HG03575 (cell line): ENCODE measurements around the gene SLC2A4.
"Not testable (repeated sequence)": the region's sequence is repeated elsewhere in the genome, so short reads cannot be mapped to it uniquely, and the experiment has no call there.

Experiments used
- ATAC-seq: cut with Tn5 transposase; IDR thresholded peaks from one replicate; pipeline ENCODE4 v1.9.1; 2021; ENCODE audit not compliant: unreplicated experiment, insufficient number of reproducible peaks, low FRiP score; ENCODE audit errors: extremely low read depth

SLC2A4 gene

DNA sequence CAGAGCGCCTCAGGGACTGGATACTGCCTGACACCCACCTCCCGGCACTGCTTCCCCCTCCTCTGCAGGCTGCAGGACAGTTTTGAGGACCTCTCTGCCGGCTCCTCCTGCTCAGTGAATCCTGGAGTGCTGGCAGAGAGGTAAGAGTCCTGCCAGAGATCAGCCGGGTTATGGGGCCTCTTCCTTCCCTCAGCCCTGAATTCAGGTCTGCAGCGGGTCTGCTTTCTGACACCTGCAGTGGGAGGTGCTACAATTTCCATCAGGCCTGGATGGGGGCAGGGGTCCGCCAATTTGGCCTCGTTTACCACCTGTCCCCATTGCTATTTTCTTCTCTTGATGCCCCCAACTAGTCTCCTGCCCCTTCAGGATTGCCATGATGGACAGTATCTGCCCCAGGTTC is 50.6 kb downstream of the SLC2A4 start:
- ATAC-seq: no peak

DNA sequence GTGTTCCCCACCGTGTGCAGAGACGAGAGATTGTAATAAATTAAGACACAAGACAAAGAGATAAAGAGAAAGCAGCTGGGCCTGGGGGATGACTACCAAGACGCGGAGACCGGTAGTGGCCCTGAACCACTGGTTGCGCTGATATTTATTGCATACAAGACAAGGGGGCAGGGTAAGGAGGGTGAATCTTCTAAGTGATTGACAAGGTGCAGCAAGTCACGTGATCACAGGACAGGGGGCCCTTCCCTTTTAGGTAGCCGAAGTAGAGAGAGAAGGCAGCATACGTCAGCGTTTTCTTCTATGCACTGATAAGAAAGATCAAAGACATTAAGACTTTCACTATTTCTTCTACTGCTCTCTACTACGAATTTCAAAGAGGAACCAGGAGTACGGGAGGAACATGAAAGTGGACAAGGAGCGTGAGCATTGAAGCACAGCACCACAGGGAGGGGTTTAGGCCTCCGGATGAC is 51.1 kb downstream of the SLC2A4 start:
- not testable (repeated sequence) for ATAC-seq

DNA sequence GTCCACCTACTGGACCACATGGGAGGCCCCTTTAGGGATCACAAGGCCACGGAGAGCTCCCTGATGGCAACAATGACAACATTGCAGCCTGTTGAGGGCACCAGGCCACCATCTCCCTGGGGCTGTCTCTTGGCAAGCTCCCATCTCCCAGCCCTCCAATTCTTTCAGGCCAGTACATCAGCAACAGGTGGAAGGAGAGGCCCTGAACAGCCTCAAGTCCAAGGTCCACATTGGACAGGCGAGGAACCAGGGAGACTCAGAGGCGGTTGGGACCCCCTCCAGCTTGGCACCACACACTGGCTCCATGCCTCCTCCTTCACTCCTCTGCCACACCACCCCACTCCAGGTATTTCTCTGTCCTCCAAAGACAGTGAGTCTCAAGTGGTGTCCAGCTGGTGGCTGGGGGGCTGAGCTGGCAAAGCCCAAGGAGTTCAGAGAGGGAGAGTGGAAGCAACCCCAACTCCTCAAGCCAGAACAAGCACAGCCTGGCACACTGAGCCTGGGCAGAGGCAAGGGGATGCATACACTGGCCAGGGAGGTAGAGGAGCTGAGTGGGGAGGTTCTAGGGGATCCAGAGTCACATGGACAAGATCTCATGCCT is 53.5 kb downstream of the SLC2A4 start:
- no peak for ATAC-seq

DNA sequence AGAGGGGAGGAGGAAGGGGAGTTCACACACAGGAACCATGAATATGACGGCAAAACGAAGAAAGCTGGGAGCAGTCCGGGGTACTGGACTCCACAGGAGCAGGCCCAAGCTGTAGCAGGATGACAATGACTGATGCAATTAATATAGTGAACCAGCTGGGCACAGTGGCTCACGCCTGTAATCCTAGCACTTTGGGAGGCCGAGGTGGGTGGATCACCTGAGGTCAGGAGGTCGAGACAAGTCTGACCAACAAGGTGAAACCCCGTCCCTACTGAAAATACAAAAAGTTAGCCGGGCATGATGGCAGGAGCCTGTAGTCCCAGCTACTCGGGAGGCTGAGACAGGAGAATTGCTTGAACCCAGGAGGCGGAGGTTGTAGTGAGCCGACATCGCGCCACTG is 54.2 kb downstream of the SLC2A4 start:
- ATAC-seq: not testable (repeated sequence)

DNA sequence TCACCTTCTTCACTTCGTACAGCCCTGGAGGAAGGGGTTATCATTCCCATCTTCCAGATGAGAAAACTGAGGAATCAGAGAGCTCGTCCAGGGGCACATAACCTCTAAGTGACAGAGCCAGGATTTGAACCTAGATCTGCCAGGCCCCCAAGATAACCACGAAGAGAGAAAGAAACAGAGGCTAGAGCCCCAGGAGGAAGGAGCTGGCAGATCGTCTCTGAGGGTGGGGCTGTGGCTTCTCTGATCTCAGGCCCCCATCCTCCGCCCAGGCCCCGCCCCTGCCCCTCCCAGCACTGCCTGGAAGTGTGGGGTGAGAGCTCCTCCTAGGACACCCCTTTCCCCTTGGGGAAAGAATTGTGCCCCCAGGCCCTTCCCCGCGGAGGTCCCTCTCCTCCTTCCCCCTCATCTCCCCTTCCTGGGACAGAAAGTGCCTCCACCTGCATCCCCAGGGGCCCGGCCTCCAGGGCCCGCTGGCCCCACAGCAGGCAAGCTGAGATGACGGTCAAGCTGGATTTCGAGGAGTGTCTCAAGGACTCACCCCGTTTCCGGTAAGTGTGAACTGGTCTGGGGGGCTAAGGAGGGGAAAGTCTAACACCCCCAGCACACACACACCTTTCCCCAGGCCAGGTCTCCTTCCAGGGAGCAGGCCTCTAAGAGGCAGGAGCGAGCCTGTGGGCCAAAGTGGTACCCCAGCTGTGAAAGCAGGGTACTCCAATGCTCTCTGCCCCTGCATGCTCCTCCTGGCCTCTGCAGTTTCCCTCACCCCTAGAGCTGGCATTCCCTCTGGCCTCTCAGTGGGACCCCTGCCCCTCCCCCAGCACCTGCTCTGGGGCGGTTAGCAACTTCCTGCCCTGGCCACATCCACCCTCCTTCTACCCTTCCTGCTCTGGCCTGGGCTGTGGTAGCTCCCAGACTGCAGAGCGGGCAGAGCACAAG is 55.0 kb downstream of the SLC2A4 start, which contains the start of gene ACAP1:
ACAP1 (plus strand) TSS at position 290 of the 936 bp plus-strand sequence; CDS start at position 496, 206 bp downstream.
- ATAC-seq: no peak

DNA sequence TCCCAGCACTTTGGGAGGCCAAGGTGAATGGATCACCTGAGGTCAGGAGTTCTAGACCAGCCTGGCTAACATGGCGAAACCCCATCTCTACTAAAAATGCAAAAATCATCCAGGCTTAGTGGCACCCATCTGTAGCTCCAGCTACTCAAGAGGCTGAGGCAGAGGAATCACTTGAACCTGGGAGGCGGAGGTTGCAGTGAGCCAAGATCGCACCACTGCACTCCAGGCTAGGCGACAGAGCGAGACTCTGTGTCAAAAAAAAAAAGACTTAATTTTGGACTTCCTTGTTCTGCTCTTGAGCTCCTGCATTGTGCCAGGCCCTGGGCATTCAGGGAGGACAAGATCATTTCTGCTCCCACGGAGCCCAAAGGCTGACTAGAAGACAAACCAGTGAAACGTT is 56.1 kb downstream of the SLC2A4 start:
- ATAC-seq: not testable (repeated sequence)
